DOHH2 (cell line): Measurements from ENCODE around the gene NDUFB4.

Source experiments
- CTCF ChIP-seq: fragments of 200-600 bp; sonication (generic); IDR thresholded peaks from one replicate; pipeline ENCODE4 v1.5.1; 2014; ENCODE audit warnings: antibody characterized with exemption, mild to moderate bottlenecking, low read depth, low read length; ENCODE audit not compliant: poor library complexity, severe bottlenecking
- EZH2phosphoT487 ChIP-seq: fragments of 200-600 bp; sonication (generic); IDR thresholded peaks from 2 replicates; pipeline ENCODE4 v1.6.1; 2017; ENCODE audit warnings: borderline replicate concordance, mild to moderate bottlenecking, antibody characterized with exemption, low read length, moderate library complexity, mixed read lengths

GRCh38 chr3:120640231-120640630 is 44.1 kb downstream of the NDUFB4 start:
- TF ChIP-seq CTCF = no peak
- no peak for TF ChIP-seq EZH2phosphoT487
